Psoas muscle (tissue), 8 donors: ENCODE results near the gene RTN3. TPM values are rescaled to one million over a fixed set of nuclear protein-coding genes. Genes with fewer than 3 reads are reported as not detected.
A peak's percentile ranks its signal among the peaks of the same experiment; 100 is the strongest.

Experiments
- ATAC-seq, 4 donors: fragments of 200-7000 bp; cut with Tn5 transposase; one replicate each; pipeline ENCODE4 v1.9.1; 2020; ENCODE audit warnings: moderate library complexity in 3 of 4, mild to moderate bottlenecking in 2 of 4
- DNase-seq, 2 donors: peaks; one replicate each; pipeline ENCODE4 v3.0.0-alpha.2; 2020
- H3K27ac ChIP-seq: fragments of 200-600 bp; one replicate; pipeline ENCODE4 v1.8.0; 2022
- H3K27me3 ChIP-seq, 3 donors: fragments of 200-600 bp in 1 of 3; one replicate each; pipeline versions ENCODE4 v1.6.1 to v1.8.0; 2013 to 2022; ENCODE audit warnings: low read length in 2 of 3, mild to moderate bottlenecking in 2 of 3, moderate library complexity in 1 of 3; ENCODE audit not compliant: insufficient read depth in 3 of 3
- H3K36me3 ChIP-seq, 2 donors: fragments of 200-600 bp in 1 of 2; one replicate each; pipeline versions ENCODE4 v1.6.1 to v1.8.0; 2013 to 2022; ENCODE audit warnings: low read depth in 1 of 2, mild to moderate bottlenecking in 1 of 2, moderate library complexity in 1 of 2; ENCODE audit not compliant: insufficient read depth in 1 of 2
- H3K4me1 ChIP-seq: fragments of 200-600 bp; one replicate; pipeline ENCODE4 v1.8.0; 2022
- H3K4me3 ChIP-seq: fragments of 200-600 bp; one replicate; pipeline ENCODE4 v1.8.0; 2022; ENCODE audit warnings: mild to moderate bottlenecking
- H3K9me3 ChIP-seq: fragments of 200-600 bp; one replicate; pipeline ENCODE4 v1.8.0; 2022
- CTCF ChIP-seq: fragments of 200-600 bp; IDR thresholded peaks from one replicate; pipeline ENCODE4 v1.8.0; 2022; ENCODE audit warnings: antibody characterized with exemption
- WGBS, 3 donors: extraction: QIAGEN DNeasy Blood & Tissue Kit; methylation state at CpG; one replicate each; pipeline versions ENCODE4 v1.1.6 to v1.1.7; 2013; 5-methylcytosine and 5-hydroxymethylcytosine counted together
- intact Hi-C, 2 donors: fragments of 100-400 bp; cut with DNase I; formaldehyde crosslinking; loops; one replicate each; pipeline versions ENCODE4 v1.11.0 to v1.14.2; 2022
- polyA plus RNA-seq, 3 donors: library from polyadenylated mRNA; stranded (reverse); fragments of 200-250 nt; gene quantifications; one replicate each; pipeline ENCODE4 v1.2.3, GENCODE V29; 2013
- total RNA-seq, 4 donors: library from RNA; stranded (reverse); fragmentation: NEBNext Ultra II Directional in 2 of 4; extraction: Animal tissue kit (Norgen Biotek cat#: 25700) in 2 of 4; gene quantifications; one replicate each; pipeline versions ENCODE4 v1.2.1 to v1.2.4, GENCODE V29; 2021 to 2023
- donor health status: healthy with polysubstance abuse.
- donor health status: DM: no; HTN: no; CAD: no; lungs with moderate emphysema.
- donor health status: Bipolar disorder and iron deficiency.
- donor health status: healthy.
- donor health status: DM: yes; HTN: yes; CAD: no.
- donor health status: DM: no; HTN: no; CAD: no.
- donor health status: DM: no; HTN: no; CAD: no.
- donor health status: DM: yes; HTN: yes; CAD: no.

The RTN3 gene
- total and polyA plus RNA-seq, 7 donors = 35.3 to 162 (median 67.4) TPM

DNA sequence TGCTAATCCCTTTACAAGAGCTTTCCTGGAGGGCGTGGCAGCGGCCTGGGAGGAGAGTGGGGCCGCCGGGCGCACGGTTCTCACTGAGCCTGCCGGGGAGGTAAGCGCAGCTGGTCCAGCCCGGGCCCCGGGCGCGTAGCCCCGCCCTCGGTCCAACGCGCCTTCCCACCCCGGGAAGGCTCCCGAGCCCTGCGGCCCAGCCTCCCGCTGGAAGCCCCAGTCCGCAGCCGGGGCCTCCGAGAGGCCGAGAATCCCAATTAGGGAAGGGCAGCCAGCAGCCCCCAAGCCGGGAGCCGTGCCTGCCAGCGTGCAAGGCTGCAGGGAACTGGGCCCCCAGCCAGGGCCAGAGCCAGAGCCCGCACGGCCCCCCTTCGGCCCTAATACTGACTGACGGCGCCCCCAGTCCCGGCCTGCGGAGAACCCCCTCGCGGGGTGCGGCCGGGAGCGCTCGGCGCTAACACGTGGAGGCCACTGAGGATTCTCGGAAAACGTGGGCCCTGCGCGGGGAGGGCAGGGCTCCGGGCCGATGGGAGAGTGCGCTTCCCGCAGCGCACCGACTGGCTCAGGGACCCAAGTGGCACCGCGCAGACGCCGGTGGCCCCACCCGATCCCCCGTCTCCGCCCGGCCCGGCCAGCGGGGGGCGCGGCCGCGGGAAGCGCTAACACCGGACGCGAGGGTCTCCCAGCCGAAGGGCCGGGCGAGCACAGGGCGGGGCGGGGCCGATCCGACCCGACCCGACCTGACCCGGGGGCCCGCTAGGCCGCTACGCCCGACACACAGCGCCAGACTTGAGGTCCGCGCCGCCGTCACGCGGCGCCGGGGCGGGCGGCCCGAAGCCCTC lies 81.6 kb downstream of the RTN3 start:
- no peak for TF ChIP-seq CTCF
- WGBS, 3 donors = 29 to 53% (median 33%) methylated on average over 73 to 96 of the region's 96 CpGs
- Histone ChIP-seq H3K27ac (no peak overlapping the region), H3K4me1 (peaks cover 5% of the 10 kb centered on the region), H3K36me3 (peaks cover 0 to 32% of the 10 kb centered on the region in 2 donors), H3K4me3 (peak overlapping the region; percentile 64), H3K9me3 (no peaks in the 10 kb centered on the region), H3K27me3 (no peaks in the 10 kb centered on the region)
- intact Hi-C loops = loop anchor here in 1 of 2 donors (10.0 kb wide), 1 partner anchor 392 kb away; no protein-coding TSS in a partner anchor
- peak; percentile 52 to 72 for DNase-seq
- peak; percentile 49 to 70 (median 63) for ATAC-seq

- WGBS, 3 donors = 77 to 83% (median 82%) methylated on average over 64 to 82 of the region's 82 CpGs
These were observed 82.4 kb downstream of the RTN3 start for GRCh38 chr11:63763496-63764339.

DNA sequence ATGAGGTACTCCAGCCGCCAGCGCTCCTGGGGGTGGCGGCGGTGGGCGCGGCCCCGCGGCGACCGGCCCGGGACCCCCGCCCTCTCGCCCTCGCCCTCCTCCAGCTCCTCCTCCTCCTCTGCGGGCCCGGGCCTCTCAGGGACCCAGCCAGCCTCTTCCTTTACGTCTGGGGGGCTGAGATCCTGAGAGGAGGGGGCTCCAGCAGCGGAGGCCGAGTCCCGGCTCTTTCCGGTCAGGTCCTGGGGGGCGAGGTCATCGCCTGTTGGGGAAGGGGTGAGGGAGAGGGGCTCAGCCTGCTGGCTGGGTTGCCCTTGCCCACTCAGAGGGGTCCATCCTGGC lies 83.0 kb downstream of the RTN3 start:
- intact Hi-C loops = loop anchor here in 1 of 2 donors (10.0 kb wide), 1 partner anchor 390 kb away; no protein-coding TSS in a partner anchor
- peak in 1 of 2 donors; percentile 53 for DNase-seq
- peaks cover 5% of the 10 kb centered on the region for H3K4me1 ChIP-seq

More at GRCh38 chr11:63763496-63764339, 82.4 kb downstream of the RTN3 start:
- intact Hi-C loops = loop anchor here in 1 of 2 donors (10.0 kb wide), 1 partner anchor 391 kb away; no protein-coding TSS in a partner anchor
- ATAC-seq (peak in 2 of 4 donors; percentile 1 to 8), DNase-seq (peak; percentile 61 to 69)
- Histone ChIP-seq H3K36me3 (peaks cover 0 to 24% of the 10 kb centered on the region in 2 donors), H3K27ac (no peak overlapping the region), H3K27me3 (no peaks in the 10 kb centered on the region), H3K4me1 (peaks cover 5% of the 10 kb centered on the region), H3K9me3 (no peaks in the 10 kb centered on the region), H3K4me3 (peak overlapping the region; percentile 64)
- TF ChIP-seq CTCF = no peak

More for the DNA sequence above, 83.0 kb downstream of the RTN3 start:
- Histone ChIP-seq H3K36me3 (peaks cover 0 to 18% of the 10 kb centered on the region in 2 donors), H3K4me3 (no peak overlapping the region), H3K9me3 (no peaks in the 10 kb centered on the region), H3K27me3 (no peaks in the 10 kb centered on the region), H3K27ac (no peak overlapping the region)
- no peak for TF ChIP-seq CTCF
- 90 to 92% (median 90%) methylated on average over 17 to 23 of the region's 23 CpGs for WGBS, 3 donors
- no peak for ATAC-seq
